SK-N-SH (cell line): Measurements from ENCODE around the gene IRF3. TPM values are rescaled to one million over a fixed set of nuclear protein-coding genes. Genes with fewer than 3 reads are reported as not detected.

ENCODE experiments used
- CTCF ChIA-PET: fragments of 300-600, 350-600 bp; formaldehyde crosslinking; extraction: SDS; loops from one replicate; lab custom pipeline; 2021; lab: Yijun Ruan, JAX
- POLR2A ChIA-PET: fragments of 350-600 bp; sonication (Branson Sonifier 250); formaldehyde crosslinking; extraction: SDS; loops from one replicate; lab custom pipeline; 2020; ENCODE audit warnings: antibody characterized with exemption, inconsistent platforms; lab: Yijun Ruan, JAX
- DNase-seq: peaks from one replicate; pipeline ENCODE4 v3.0.0; 2012
- H2AFZ ChIP-seq: fragments of 200-600 bp; sonication (generic); 2 replicates; pipeline ENCODE4 v1.8.1; 2016; ENCODE audit warnings: antibody characterized with exemption, mild to moderate bottlenecking, low read depth
- H3F3A ChIP-seq: fragments of 200-600 bp; sonication (generic); replicated peaks from 2 replicates; pipeline ENCODE3; 2016; ENCODE audit warnings: antibody characterized with exemption, mild to moderate bottlenecking; ENCODE audit not compliant: insufficient read depth
- H3K27ac ChIP-seq, 2 experiments: fragments of 200-500 bp in 1 of 2; fragments of 200-600 bp in 1 of 2; sonication (Bioruptor generic) in 1 of 2; sonication (generic), shearing (Covaris generic) in 1 of 2; 2 replicates each; pipeline versions ENCODE4 v1.5.1 to v1.6.1; 2014 to 2016; ENCODE audit warnings: low read depth in 2 of 2, inconsistent platforms in 1 of 2, low read length in 1 of 2, mild to moderate bottlenecking in 1 of 2, mixed read lengths in 1 of 2
- H3K27me3 ChIP-seq: fragments of 200-600 bp; sonication (generic), shearing (Covaris generic); 2 replicates; pipeline ENCODE4 v1.6.1; 2016; ENCODE audit warnings: mixed run types; ENCODE audit not compliant: insufficient read depth
- H3K36me3 ChIP-seq, 2 experiments: fragments of 200-500 bp in 1 of 2; fragments of 200-600 bp in 1 of 2; sonication (Bioruptor generic) in 1 of 2; sonication (generic) in 1 of 2; replicated peaks in 1 of 2; 2 replicates each; pipeline versions ENCODE3 to v1.5.1; 2014 to 2016; ENCODE audit warnings: low read length in 1 of 2, mild to moderate bottlenecking in 1 of 2; ENCODE audit not compliant: insufficient read depth in 2 of 2, control insufficient read depth in 1 of 2
- H3K4me1 ChIP-seq, 2 experiments: fragments of 200-500 bp in 1 of 2; fragments of 200-600 bp in 1 of 2; sonication (Bioruptor generic) in 1 of 2; sonication (generic), shearing (Covaris generic) in 1 of 2; 2 replicates each; pipeline versions ENCODE4 v1.5.1 to v1.6.1; 2014 to 2016; ENCODE audit warnings: low read depth in 1 of 2, low read length in 1 of 2, mixed run types in 1 of 2; ENCODE audit not compliant: insufficient read depth in 2 of 2, control insufficient read depth in 1 of 2
- H3K4me2 ChIP-seq: fragments of 200-600 bp; sonication (generic), shearing (Covaris generic); 2 replicates; pipeline ENCODE4 v1.6.1; 2017; ENCODE audit warnings: mixed run types
- H3K4me3 ChIP-seq, 2 experiments: fragments of 200-500 bp in 1 of 2; fragments of 200-600 bp in 1 of 2; sonication (Bioruptor generic) in 1 of 2; sonication (generic), shearing (Covaris generic) in 1 of 2; 2 replicates each; pipeline versions ENCODE4 v1.5.1 to v1.8.1; 2014 to 2016; ENCODE audit warnings: low read depth in 2 of 2, inconsistent platforms in 1 of 2, low read length in 1 of 2, mild to moderate bottlenecking in 1 of 2, mixed read lengths in 1 of 2, moderate library complexity in 1 of 2
- H3K79me2 ChIP-seq: fragments of 200-600 bp; sonication (generic); 2 replicates; pipeline ENCODE4 v1.8.1; 2017; ENCODE audit warnings: mild to moderate bottlenecking; ENCODE audit not compliant: insufficient read depth
- H3K9ac ChIP-seq: fragments of 200-600 bp; sonication (generic); 2 replicates; pipeline ENCODE4 v1.6.1; 2017; ENCODE audit warnings: mixed run types
- H3K9me2 ChIP-seq: fragments of 200-600 bp; sonication (generic); 2 replicates; pipeline ENCODE4 v1.6.1; 2017; ENCODE audit warnings: mixed run types
- H3K9me3 ChIP-seq: fragments of 200-600 bp; sonication (generic); 2 replicates; pipeline ENCODE4 v1.6.1; 2017; ENCODE audit warnings: mixed run types, mild to moderate bottlenecking, moderate library complexity
- H4K20me1 ChIP-seq: fragments of 200-600 bp; sonication (generic); 2 replicates; pipeline ENCODE4 v1.6.1; 2017; ENCODE audit warnings: mild to moderate bottlenecking, mixed run types; ENCODE audit not compliant: insufficient read depth
- CHD2 ChIP-seq: fragments of 150-350 bp; IDR thresholded peaks from 2 replicates; pipeline ENCODE4 v1.6.1; 2018; ENCODE audit warnings: low read length; ENCODE audit not compliant: partially characterized antibody
- ELF1 ChIP-seq: IDR thresholded peaks from 2 replicates; pipeline ENCODE4 v1.4.0; 2012
- EZH2phosphoT487 ChIP-seq: fragments of 200-600 bp; sonication (generic); IDR thresholded peaks from 2 replicates; pipeline ENCODE4 v1.6.1; 2017; ENCODE audit warnings: low read depth, mixed run types, mild to moderate bottlenecking, antibody characterized with exemption, moderate library complexity, borderline replicate concordance
- FOSL2 ChIP-seq: IDR thresholded peaks from 2 replicates; pipeline ENCODE4 v1.4.0; 2012; ENCODE audit warnings: low read depth, mild to moderate bottlenecking, moderate library complexity, borderline replicate concordance
- MEF2A ChIP-seq: IDR thresholded peaks from 2 replicates; pipeline ENCODE4 v1.4.0; 2012; ENCODE audit warnings: low read depth, borderline replicate concordance
- NFIC ChIP-seq: IDR thresholded peaks from 2 replicates; pipeline ENCODE4 v1.4.0; 2012; ENCODE audit warnings: borderline replicate concordance
- PBX3 ChIP-seq: IDR thresholded peaks from 2 replicates; pipeline ENCODE4; 2012
- RAD21 ChIP-seq: IDR thresholded peaks from 2 replicates; pipeline ENCODE4 v1.6.1; 2012; ENCODE audit warnings: mild to moderate bottlenecking, low read length
- RCOR1 ChIP-seq: fragments of 150-350 bp; IDR thresholded peaks from 2 replicates; pipeline ENCODE4 v1.6.1; 2017; ENCODE audit warnings: antibody characterized with exemption, low read length
- RXRA ChIP-seq: IDR thresholded peaks from 2 replicates; pipeline ENCODE4 v1.4.0; 2012; ENCODE audit warnings: low read depth, mild to moderate bottlenecking, borderline replicate concordance
- TAF1 ChIP-seq: IDR thresholded peaks from 2 replicates; pipeline ENCODE4 v1.6.1; 2012; ENCODE audit warnings: low read depth, mild to moderate bottlenecking, low read length, moderate library complexity, borderline replicate concordance
- TCF12 ChIP-seq: IDR thresholded peaks from 2 replicates; pipeline ENCODE4 v1.4.0; 2012
- USF1 ChIP-seq: IDR thresholded peaks from 2 replicates; pipeline ENCODE4 v1.4.0; 2012; ENCODE audit warnings: low read depth, borderline replicate concordance
- USF2 ChIP-seq: fragments of 150-350 bp; IDR thresholded peaks from 2 replicates; pipeline ENCODE4 v1.6.1; 2017; ENCODE audit warnings: antibody characterized with exemption, low read length, low read depth, borderline replicate concordance
- YY1 ChIP-seq: IDR thresholded peaks from 2 replicates; pipeline ENCODE4 v1.4.0; 2012; ENCODE audit warnings: low read depth, mild to moderate bottlenecking
- ZBTB33 ChIP-seq: IDR thresholded peaks from 2 replicates; pipeline ENCODE4 v1.4.0; 2012; ENCODE audit warnings: low read depth, borderline replicate concordance
- WGBS: methylation state at CpG from one replicate; pipeline ENCODE4 v1.1.6; 2017; ENCODE audit warnings: low lambda C conversion rate; 5-methylcytosine and 5-hydroxymethylcytosine counted together
- polyA plus RNA-seq, 3 experiments: library from polyadenylated mRNA; depleted of rRNA; stranded (reverse); fragments of >200 nt; gene quantifications; 2 replicates each; pipeline ENCODE4 v1.2.3, GENCODE V29; 2012

Gene IRF3
- polyA plus RNA-seq, 1 of the 3 experiments (the other 2 are of a cell fraction), result 112 TPM

GRCh38 chr19:49687566-49688316 is 22.1 kb upstream of the IRF3 start:
- H3K27me3 ChIP-seq, result no peaks in the 10 kb centered on the region
- H3K9me2 ChIP-seq, result no peaks in the 10 kb centered on the region
- no peak overlapping the region for H2AFZ ChIP-seq
- H3F3A ChIP-seq, result peaks cover 15% of the 10 kb centered on the region
- no peaks in the 10 kb centered on the region for H3K9me3 ChIP-seq
- no peak for TF ChIP-seq USF2
- no peak for TF ChIP-seq RAD21
- TF ChIP-seq FOSL2, result no peak
- TF ChIP-seq TAF1, result no peak
- no peak for TF ChIP-seq RCOR1
- no peak for TF ChIP-seq ZBTB33
- H3K4me2 ChIP-seq, result no peak overlapping the region
- no peak overlapping the region for H3K9ac ChIP-seq
- H3K4me1 ChIP-seq, result peaks cover 6 to 22% of the 10 kb centered on the region in 2 experiments; a peak in 2 of 4 replicates
- WGBS, result 86% methylated on average over 15 of the region's 26 CpGs
- H3K27ac ChIP-seq, result no peak overlapping the region; a peak in 1 of 4 replicates
- peaks cover 11% of the 10 kb centered on the region; the same call in 1 of the 2 replicates for H4K20me1 ChIP-seq
- no peak overlapping the region for H3K4me3 ChIP-seq
- H3K79me2 ChIP-seq, result peaks cover 21% of the 10 kb centered on the region
- ChIA-PET CTCF (interaction anchor here (1.0 to 8.0 kb wide), 3 partner anchors 10 to 118 kb away, joined by 3 to 75 read pairs (median 31); partner anchors contain the start of gene PRMT1), POLR2A (interaction anchor here (1.5 kb wide), 1 partner anchor 163 kb away, joined by 4 read pairs; the partner anchor contains the start of gene PTOV1)
- H3K36me3 ChIP-seq, result peaks cover 17 to 44% of the 10 kb centered on the region in 2 experiments
- DNase-seq, result no peak

- Histone ChIP-seq H3K4me3 (no peak overlapping the region), H3K27me3 (no peaks in the 10 kb centered on the region), H3K79me2 (peaks cover 21% of the 10 kb centered on the region), H2AFZ (no peak overlapping the region), H4K20me1 (peaks cover 17% of the 10 kb centered on the region), H3K36me3 (peaks cover 23 to 49% of the 10 kb centered on the region in 2 experiments), H3K9ac (no peak overlapping the region), H3K9me3 (no peaks in the 10 kb centered on the region), H3K4me1 (peaks cover 6 to 18% of the 10 kb centered on the region in 2 experiments; a peak in 2 of 4 replicates), H3K4me2 (no peak overlapping the region), H3K9me2 (no peaks in the 10 kb centered on the region), H3K27ac (no peak overlapping the region), H3F3A (peaks cover 15% of the 10 kb centered on the region)
- ChIA-PET CTCF (interaction anchor here (1.0 to 8.0 kb wide), 2 partner anchors 9 to 117 kb away, joined by 3 to 75 read pairs; partner anchors contain the start of gene PRMT1), POLR2A (interaction anchor here (1.5 kb wide), 1 partner anchor 164 kb away, joined by 4 read pairs; the partner anchor contains the start of gene PTOV1)
- WGBS, result 98% methylated on average over 8 of the region's 12 CpGs
- TF ChIP-seq ZBTB33 (no peak), NFIC (no peak), USF1 (no peak), MEF2A (no peak), EZH2phosphoT487 (no peak), TCF12 (no peak), ELF1 (no peak), PBX3 (no peak), RXRA (no peak), USF2 (no peak), RAD21 (no peak), YY1 (no peak), CHD2 (no peak)
- no peak for DNase-seq
These were observed 21.5 kb upstream of the IRF3 start for GRCh38 chr19:49687150-49687549.
